ENCODE measurements around the gene PPIF.

Gene PPIF

DNA sequence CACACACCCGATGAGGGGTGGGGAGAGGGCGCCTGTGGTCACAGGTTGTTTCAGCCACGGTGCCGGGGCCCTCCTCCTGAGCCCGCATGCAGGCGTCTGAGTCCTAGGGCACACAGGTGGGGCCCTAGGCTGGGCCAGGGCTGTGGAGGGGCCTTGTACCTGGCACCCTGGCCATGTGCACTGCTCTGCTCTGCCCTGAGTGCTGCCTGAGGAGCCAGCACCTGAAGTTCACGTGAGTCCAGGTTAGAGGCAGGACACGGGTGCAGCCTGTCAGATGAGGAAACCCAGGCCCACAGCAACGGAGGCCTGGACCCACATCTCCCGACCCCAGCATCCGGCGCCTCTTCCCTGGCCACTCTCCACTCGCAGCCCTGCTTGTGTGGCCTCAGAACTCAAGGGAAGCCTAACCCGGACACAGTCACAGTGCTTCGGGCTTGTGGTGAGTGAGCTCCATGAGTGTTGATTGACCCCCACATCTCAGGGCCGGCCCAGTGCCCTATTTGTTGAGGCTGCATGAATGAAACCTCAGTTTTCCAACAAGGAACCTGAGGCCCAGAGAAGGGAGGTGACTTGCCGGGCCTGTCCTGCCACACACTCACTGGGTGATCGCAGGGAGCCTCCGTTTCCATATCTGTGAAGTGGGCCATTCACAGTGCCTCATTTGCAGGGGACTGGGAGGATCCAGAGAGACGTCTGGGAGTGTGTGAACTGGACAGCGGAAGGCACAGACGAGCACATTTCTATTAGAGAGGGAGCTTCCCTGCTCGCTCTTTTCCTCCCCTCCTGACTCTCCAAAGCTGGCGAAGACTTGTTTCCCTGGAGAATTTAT, 39.6 kb downstream of the PPIF start:
- Histone ChIP-seq H3K27ac (replicated peaks) (no peak overlapping the region), H3K27me3 (ENCODE audit: insufficient read depth, poor library complexity, severe bottlenecking) (no peaks in the 10 kb centered on the region), H3K4me3 (replicated peaks; ENCODE audit: insufficient read depth, low read length) (no peak overlapping the region)
- DNase-seq (ENCODE audit: low read depth in 1 of 2, low spot score in 1 of 2): no peak
- no peak for TF ChIP-seq REST (IDR thresholded peaks at IDR 0.05; ENCODE audit: insufficient replicate concordance, low read depth)
- TF ChIP-seq POLR2AphosphoS5 (IDR thresholded peaks at IDR 0.05; ENCODE audit: low read depth): no peak
- TF ChIP-seq CTCF (IDR thresholded peaks at IDR 0.05; ENCODE audit: insufficient read depth, low read length): no peak
- no peak for TF ChIP-seq SPI1 (IDR thresholded peaks at IDR 0.05; ENCODE audit: borderline replicate concordance, low read depth)
- TF ChIP-seq GABPA (IDR thresholded peaks at IDR 0.05; ENCODE audit: low read depth): no peak

DNA sequence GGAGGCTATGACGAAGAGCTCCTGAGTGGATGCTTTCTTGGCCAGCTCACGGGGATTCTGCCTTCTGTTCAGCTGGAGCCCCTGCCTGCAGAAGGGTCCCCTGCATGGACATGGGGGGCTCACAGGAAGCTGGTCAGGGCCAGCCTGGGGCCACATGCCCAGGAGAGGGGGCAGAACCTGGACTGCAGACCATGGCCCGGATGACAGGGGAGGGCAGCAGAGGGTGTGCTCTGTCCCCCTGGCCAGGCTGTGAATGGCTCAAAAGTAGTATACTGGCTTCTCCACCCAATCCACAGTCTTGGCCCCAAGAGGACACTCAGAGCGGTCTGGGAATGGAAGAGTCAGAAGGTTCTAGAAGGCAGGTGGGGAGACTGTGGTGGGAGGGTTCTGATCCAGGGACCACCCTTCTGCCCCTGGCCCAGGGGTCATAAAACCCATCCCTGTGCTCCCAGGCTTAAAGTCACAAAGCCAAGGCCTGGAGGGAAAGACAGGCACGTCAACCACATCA, 40.3 kb downstream of the PPIF start:
- DNase-seq (ENCODE audit: low read depth in 1 of 2, low spot score in 1 of 2): no peak
- H3K27me3 ChIP-seq (ENCODE audit: insufficient read depth, poor library complexity, severe bottlenecking): no peaks in the 10 kb centered on the region
- no peak overlapping the region for H3K4me3 ChIP-seq (replicated peaks; ENCODE audit: insufficient read depth, low read length)

More for the DNA sequence above, 40.3 kb downstream of the PPIF start:
- TF ChIP-seq CTCF (IDR thresholded peaks at IDR 0.05; ENCODE audit: insufficient read depth, low read length) (no peak), GABPA (IDR thresholded peaks at IDR 0.05; ENCODE audit: low read depth) (no peak), POLR2AphosphoS5 (IDR thresholded peaks at IDR 0.05; ENCODE audit: low read depth) (no peak), REST (IDR thresholded peaks at IDR 0.05; ENCODE audit: insufficient replicate concordance, low read depth) (no peak), SPI1 (IDR thresholded peaks at IDR 0.05; ENCODE audit: borderline replicate concordance, low read depth) (no peak)
- no peak overlapping the region for H3K27ac ChIP-seq (replicated peaks)

Measured in HL-60 (cell line).